HepG2 (cell line): ENCODE results near the gene SLC25A15. TPM values are rescaled to one million over a fixed set of nuclear protein-coding genes. Genes with fewer than 3 reads are reported as not detected.

Source experiments
- ATAC-seq: fragments of 200-7000 bp; cut with Tn5 transposase; 3 replicates; pipeline ENCODE4 v1.9.1; 2020; ENCODE audit warnings: mild to moderate bottlenecking, moderate library complexity
- BruUV-seq: library from RNA; stranded (reverse); fragments of 400-500 nt; replicated peaks from 2 replicates; lab custom pipeline; 2021; lab: Mats Ljungman, UMichigan
- CTCF ChIA-PET: fragments of 300-600 bp; formaldehyde crosslinking; extraction: SDS; loops from one replicate; lab custom pipeline; 2021; ENCODE audit warnings: low total read pairs, inconsistent platforms, low intra/inter-chr PET ratio; lab: Yijun Ruan, JAX
- POLR2A ChIA-PET: fragments of 350-600 bp; sonication (Branson Sonifier 250); formaldehyde crosslinking; loops from one replicate; lab custom pipeline; 2020; ENCODE audit warnings: antibody characterized with exemption, inconsistent platforms; lab: Yijun Ruan, JAX
- DNase-seq: peaks from one replicate; pipeline ENCODE4 v3.0.0-alpha.2; 2015; ENCODE audit warnings: low spot score
- FAIRE-seq: peaks from 3 replicates; lab custom pipeline; 2011; peaks lifted over from hg19 to GRCh38; lab: Jason Lieb, UNC
- H2AFZ ChIP-seq: one replicate; pipeline ENCODE4 v1.6.1; 2011; ENCODE audit warnings: low read length, inconsistent platforms
- H3K27ac ChIP-seq: fragments of 300-600 bp; 3 replicates; pipeline ENCODE4 v1.8.0; 2011; ENCODE audit warnings: mixed run types, mild to moderate bottlenecking, mixed read lengths, low read length, inconsistent platforms; ENCODE audit not compliant: insufficient read depth; ENCODE audit errors: extremely low read length
- H3K27me3 ChIP-seq, 2 experiments: fragments of 200-600 bp in 1 of 2; 2 replicates in 1 of 2; 3 replicates in 1 of 2; pipeline versions ENCODE4 v1.6.0 to v1.8.0; 2011; ENCODE audit warnings: low read length in 2 of 2, mild to moderate bottlenecking in 2 of 2, moderate library complexity in 2 of 2, inconsistent platforms in 1 of 2; ENCODE audit not compliant: insufficient read depth in 2 of 2, control insufficient read depth in 1 of 2
- H3K36me3 ChIP-seq, 2 experiments: fragments of 200-600 bp in 1 of 2; replicated peaks in 1 of 2; 2 replicates in 1 of 2; 3 replicates in 1 of 2; pipeline versions ENCODE4 v1.5.1 to v1.8.0; 2011; ENCODE audit warnings: low read length in 2 of 2, inconsistent platforms in 1 of 2; ENCODE audit not compliant: insufficient read depth in 2 of 2, control insufficient read depth in 1 of 2
- H3K4me1 ChIP-seq: 2 replicates; pipeline ENCODE4 v1.5.1; 2012; ENCODE audit warnings: low read length, inconsistent platforms; ENCODE audit not compliant: insufficient read depth
- H3K4me2 ChIP-seq: 2 replicates; pipeline ENCODE4 v1.6.0; 2011; ENCODE audit warnings: low read depth, low read length, inconsistent platforms
- H3K4me3 ChIP-seq, 3 experiments: fragments of 200-600 bp in 1 of 3; sonication (generic), shearing (Covaris generic) in 1 of 3; replicated peaks in 1 of 3; 2 replicates each; pipeline ENCODE4 v1.5.1; 2011 to 2016; ENCODE audit warnings: low read length in 3 of 3, inconsistent platforms in 2 of 3, low read depth in 2 of 3, mild to moderate bottlenecking in 2 of 3, control low read depth in 1 of 3, mixed read lengths in 1 of 3; ENCODE audit not compliant: insufficient read depth in 1 of 3
- H3K79me2 ChIP-seq: one replicate; pipeline ENCODE4 v1.6.1; 2011; ENCODE audit warnings: low read length, inconsistent platforms; ENCODE audit not compliant: insufficient read depth
- H3K9ac ChIP-seq: 2 replicates; pipeline ENCODE4 v1.6.0; 2011; ENCODE audit warnings: mild to moderate bottlenecking, low read depth, low read length, inconsistent platforms; ENCODE audit not compliant: insufficient read depth
- H3K9me3 ChIP-seq: 2 replicates; pipeline ENCODE4 v1.5.1; 2012; ENCODE audit warnings: mild to moderate bottlenecking, low read length
- H4K20me1 ChIP-seq: 2 replicates; pipeline ENCODE4 v1.6.0; 2011; ENCODE audit warnings: inconsistent platforms, mild to moderate bottlenecking, low read length, moderate library complexity; ENCODE audit not compliant: insufficient read depth
- FOXJ3 ChIP-seq: sonication (generic); formaldehyde crosslinking; IDR thresholded peaks from 2 replicates; pipeline ENCODE4 v1.4.0; 2020; ENCODE audit warnings: missing genetic modification reagents, mild to moderate bottlenecking, borderline replicate concordance
- FOXP4 ChIP-seq: sonication (generic); formaldehyde crosslinking; IDR thresholded peaks from 2 replicates; pipeline ENCODE4 v1.4.0; 2020; ENCODE audit warnings: missing genetic modification reagents
- HNRNPL ChIP-seq: fragments of 200-400 bp; formaldehyde crosslinking; IDR thresholded peaks from 2 replicates; pipeline ENCODE4 v1.6.1; 2017; ENCODE audit warnings: mild to moderate bottlenecking, low read depth, low read length
- KLF13 ChIP-seq: sonication (generic); formaldehyde crosslinking; IDR thresholded peaks from 2 replicates; pipeline ENCODE4 v1.4.0; 2020; ENCODE audit warnings: mild to moderate bottlenecking, missing genetic modification reagents
- LRRFIP1 ChIP-seq: sonication (generic); formaldehyde crosslinking; conservative IDR thresholded peaks from 2 replicates; pipeline ENCODE4 v1.4.0; 2020; ENCODE audit warnings: missing genetic modification reagents
- MED13 ChIP-seq: sonication (generic); formaldehyde crosslinking; IDR thresholded peaks from 2 replicates; pipeline ENCODE4 v1.5.0; 2020; ENCODE audit warnings: missing genetic modification reagents
- REXO4 ChIP-seq: sonication (generic); formaldehyde crosslinking; IDR thresholded peaks from 2 replicates; pipeline ENCODE4 v1.8.0; 2022; ENCODE audit warnings: missing genetic modification reagents, mild to moderate bottlenecking, borderline replicate concordance
- RNF219 ChIP-seq: sonication (generic); formaldehyde crosslinking; IDR thresholded peaks from 2 replicates; pipeline ENCODE4 v1.5.0; 2020; ENCODE audit warnings: mild to moderate bottlenecking, missing genetic modification reagents
- SMAD9 ChIP-seq: sonication (generic); formaldehyde crosslinking; IDR thresholded peaks from 2 replicates; pipeline ENCODE4 v1.5.1; 2020; ENCODE audit warnings: mild to moderate bottlenecking, missing genetic modification reagents
- TFDP1 ChIP-seq: IDR thresholded peaks from 2 replicates; pipeline ENCODE4 v1.6.1; 2016; ENCODE audit warnings: missing compliant biosample characterization, missing genetic modification reagents, borderline replicate concordance
- ZNF414 ChIP-seq: sonication (generic); formaldehyde crosslinking; IDR thresholded peaks from 2 replicates; pipeline ENCODE4 v1.5.0; 2020; ENCODE audit warnings: missing genetic modification reagents
- ZNF605 ChIP-seq: sonication (generic); formaldehyde crosslinking; IDR thresholded peaks from 2 replicates; pipeline ENCODE4 v1.8.0; 2022; ENCODE audit warnings: mild to moderate bottlenecking, missing genetic modification reagents
- WGBS: methylation state at CpG from one replicate; pipeline ENCODE4 v1.1.6; 2017; ENCODE audit warnings: low lambda C conversion rate; 5-methylcytosine and 5-hydroxymethylcytosine counted together
- in situ Hi-C: cut with HindIII; loops from 2 replicates; pipeline ENCODE4 v1.10.0; 2017; ENCODE audit warnings: low pct_unique_long_range_greater_than_20kb; ENCODE audit not compliant: extremely low pct_ligation_motif_present
- intact Hi-C: fragments of 100-400 bp; cut with micrococcal nuclease; formaldehyde crosslinking; loops from one replicate; pipeline ENCODE4 v1.10.0; 2022; ENCODE audit not compliant: unreplicated experiment
- polyA plus RNA-seq, 8 experiments: library from polyadenylated mRNA; depleted of rRNA in 3 of 8; stranded (reverse) in 7 of 8; unstranded in 1 of 8; fragments of >200 nt; fragmentation: Illumina TruSeq in 4 of 8; extraction: Trizol in 4 of 8; gene quantifications; 2 replicates each; pipeline versions ENCODE4 v1.2.1 to v1.2.3, GENCODE V29; 2011 to 2016; ENCODE audit warnings: low read depth in 4 of 8, missing spikeins in 1 of 8, mixed read lengths in 1 of 8; ENCODE audit not compliant: insufficient read depth in 1 of 8
- total RNA-seq, 5 experiments: library from RNA; depleted of rRNA; stranded (reverse); fragments of >200 nt; fragmentation: Illumina TruSeq; extraction: Trizol; gene quantifications; 2 replicates each; pipeline ENCODE4 v1.2.3, GENCODE V29; 2016; ENCODE audit warnings: low read depth in 1 of 5

The SLC25A15 gene
- total and polyA plus RNA-seq, 2 of the 13 experiments (the other 11 are each of a cell fraction or from before 2014, with no cell fraction given): 17.3 to 39.1 TPM

GRCh38 chr13:40786568-40786996 is 2.8 kb upstream of the SLC25A15 start (continued):
- peak; percentile 83 for TF ChIP-seq FOXP4 (CRISPR knock-in tag)
- no peak for TF ChIP-seq HNRNPL
- TF ChIP-seq SMAD9 (CRISPR knock-in tag): no peak
- TF ChIP-seq FOXJ3 (CRISPR knock-in tag): no peak; the same call in 1 of the 2 replicates
- no peak for TF ChIP-seq TFDP1 (CRISPR knock-in tag)
- TF ChIP-seq REXO4 (CRISPR knock-in tag): no peak
- TF ChIP-seq, all 625 proteins: peak for 170

- in situ Hi-C loops (no loop called here), intact Hi-C loops (loop anchor here (2.0 to 10.0 kb wide), 4 partner anchors 16 to 275 kb away; partner anchors contain the start of genes MRPS31 and WBP4)
- CTCF ChIA-PET: interaction anchor here (1.2 kb wide), 1 partner anchor 10 kb away, joined by 4 read pairs; no protein-coding TSS in a partner anchor
- no TSS peak for BruUV-seq
- H3K4me2 ChIP-seq: peak overlapping the region; percentile 85
- DNase-seq (no peak), FAIRE-seq (no peak), ATAC-seq (peak; percentile 1; the same call in 2 of the 3 replicates)
- H3K79me2 ChIP-seq: peaks cover 24% of the 10 kb centered on the region
- 29% methylated on average over 5 of the region's 5 CpGs for WGBS
- H3K4me3 ChIP-seq: peak overlapping the region in 1 of 3 experiments; percentile 7; a peak in 2 of 6 replicates
- H3K27me3 ChIP-seq: no peaks in the 10 kb centered on the region; a peak in 1 of 5 replicates
- peak overlapping the region; percentile 68 for H3K9ac ChIP-seq
- no peaks in the 10 kb centered on the region for H3K9me3 ChIP-seq
- POLR2A ChIA-PET: interaction anchor here (0.7 to 6.1 kb wide), 11 partner anchors 8 to 470 kb away, joined by 3 to 65 read pairs (median 4); partner anchors contain the start of gene WBP4
- H3K4me1 ChIP-seq: peaks cover 64% of the 10 kb centered on the region
- H3K36me3 ChIP-seq: no peaks in the 10 kb centered on the region
- H3K27ac ChIP-seq: peak overlapping the region; percentile 96
- no peak overlapping the region for H2AFZ ChIP-seq
- H4K20me1 ChIP-seq: no peaks in the 10 kb centered on the region
- TF ChIP-seq ZNF414 (CRISPR knock-in tag) (no peak), ZNF605 (CRISPR knock-in tag) (0 out of 2 replicates have a peak, but pooled peaks have one; percentile 32), KLF13 (CRISPR knock-in tag) (no peak), RNF219 (no peak), MED13 (no peak), LRRFIP1 (CRISPR knock-in tag) (no peak)
Observed at GRCh38 chr13:40787062-40787461, 2.3 kb upstream of the SLC25A15 start.
